ENCODE data around the gene MAP3K12. TPM values are rescaled to one million over a fixed set of nuclear protein-coding genes. Genes with fewer than 3 reads are reported as not detected.

Gene MAP3K12
- total RNA-seq, 1 experiment from 2014 or later = 11.6 TPM

GRCh38 chr12:53479331-53479730 lies 19.9 kb downstream of the MAP3K12 start:
- intact Hi-C loops (cut with micrococcal nuclease; ENCODE audit: unreplicated experiment) = no loop called here
- Histone ChIP-seq H3K36me3 (ENCODE audit: insufficient read depth, low read length, poor library complexity, severe bottlenecking) (peaks cover 86% of the 10 kb centered on the region), H3K9me3 (ENCODE audit: low read depth, low read length, poor library complexity, severe bottlenecking) (no peaks in the 10 kb centered on the region), H3K27ac (ENCODE audit: low read depth, low read length, poor library complexity, severe bottlenecking) (no peak overlapping the region), H3K4me1 (ENCODE audit: insufficient read depth, low read length, poor library complexity, severe bottlenecking) (peaks cover 4% of the 10 kb centered on the region), H3K4me3 (ENCODE audit: low read depth, low read length, poor library complexity, severe bottlenecking) (no peak overlapping the region), H3K27me3 (replicated peaks; ENCODE audit: insufficient read depth, low read depth, low read length, poor library complexity) (no peaks in the 10 kb centered on the region)
- POLR2A ChIA-PET (ENCODE audit: low non-redundant PET) = interaction anchor here (0.6 kb wide), 1 partner anchor 10 kb away, joined by 3 read pairs; no protein-coding TSS in a partner anchor
- no peak for TF ChIP-seq EZH2 (IDR thresholded peaks at IDR 0.05; ENCODE audit: borderline replicate concordance, low read depth, low read length, poor library complexity, severe bottlenecking)
- TF ChIP-seq, protein P1, sequence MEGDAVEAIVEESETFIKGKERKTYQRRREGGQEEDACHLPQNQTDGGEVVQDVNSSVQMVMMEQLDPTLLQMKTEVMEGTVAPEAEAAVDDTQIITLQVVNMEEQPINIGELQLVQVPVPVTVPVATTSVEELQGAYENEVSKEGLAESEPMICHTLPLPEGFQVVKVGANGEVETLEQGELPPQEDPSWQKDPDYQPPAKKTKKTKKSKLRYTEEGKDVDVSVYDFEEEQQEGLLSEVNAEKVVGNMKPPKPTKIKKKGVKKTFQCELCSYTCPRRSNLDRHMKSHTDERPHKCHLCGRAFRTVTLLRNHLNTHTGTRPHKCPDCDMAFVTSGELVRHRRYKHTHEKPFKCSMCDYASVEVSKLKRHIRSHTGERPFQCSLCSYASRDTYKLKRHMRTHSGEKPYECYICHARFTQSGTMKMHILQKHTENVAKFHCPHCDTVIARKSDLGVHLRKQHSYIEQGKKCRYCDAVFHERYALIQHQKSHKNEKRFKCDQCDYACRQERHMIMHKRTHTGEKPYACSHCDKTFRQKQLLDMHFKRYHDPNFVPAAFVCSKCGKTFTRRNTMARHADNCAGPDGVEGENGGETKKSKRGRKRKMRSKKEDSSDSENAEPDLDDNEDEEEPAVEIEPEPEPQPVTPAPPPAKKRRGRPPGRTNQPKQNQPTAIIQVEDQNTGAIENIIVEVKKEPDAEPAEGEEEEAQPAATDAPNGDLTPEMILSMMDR (conservative IDR thresholded peaks at IDR 0.05; ENCODE audit: low read depth, low read length) = no peak
- no peak for DNase-seq (ENCODE audit: low spot score)
- CTCF ChIA-PET = no interaction called here
- no TSS peak for BruUV-seq (replicated peaks)

DNA sequence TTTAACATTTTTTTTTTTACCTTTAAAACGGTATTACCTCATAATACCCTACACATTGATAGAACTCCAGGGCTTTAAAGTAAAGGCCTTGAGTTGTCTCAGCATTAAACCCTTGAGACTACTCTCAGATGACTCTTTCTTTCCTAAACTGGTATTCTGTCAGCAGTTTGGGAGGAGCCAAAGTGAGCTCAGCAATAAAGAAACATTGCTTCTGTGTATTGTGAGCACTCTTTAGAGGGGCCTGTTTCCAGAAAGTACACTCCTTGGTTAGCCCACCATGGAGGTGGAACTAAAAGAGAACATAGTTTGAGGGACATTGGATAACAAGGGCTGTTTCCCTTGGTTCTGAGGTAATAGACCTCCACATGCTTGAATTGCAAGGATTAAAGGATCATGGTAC lies 20.4 kb downstream of the MAP3K12 start:
- no TSS peak for BruUV-seq (replicated peaks)
- Histone ChIP-seq H3K36me3 (ENCODE audit: insufficient read depth, low read length, poor library complexity, severe bottlenecking) (peaks cover 89% of the 10 kb centered on the region), H3K9me3 (ENCODE audit: low read depth, low read length, poor library complexity, severe bottlenecking) (no peaks in the 10 kb centered on the region), H3K27ac (ENCODE audit: low read depth, low read length, poor library complexity, severe bottlenecking) (no peak overlapping the region), H3K27me3 (replicated peaks; ENCODE audit: insufficient read depth, low read depth, low read length, poor library complexity) (no peaks in the 10 kb centered on the region), H3K4me3 (ENCODE audit: low read depth, low read length, poor library complexity, severe bottlenecking) (no peak overlapping the region), H3K4me1 (ENCODE audit: insufficient read depth, low read length, poor library complexity, severe bottlenecking) (peaks cover 4% of the 10 kb centered on the region)
- TF ChIP-seq, protein P1 (conservative IDR thresholded peaks at IDR 0.05; ENCODE audit: low read depth, low read length) = no peak
- TF ChIP-seq EZH2 (IDR thresholded peaks at IDR 0.05; ENCODE audit: borderline replicate concordance, low read depth, low read length, poor library complexity, severe bottlenecking) = no peak
- CTCF ChIA-PET = no interaction called here
- POLR2A ChIA-PET (ENCODE audit: low non-redundant PET) = interaction anchor here (0.6 kb wide), 1 partner anchor 11 kb away, joined by 3 read pairs; no protein-coding TSS in a partner anchor
- DNase-seq (ENCODE audit: low spot score) = no peak
- intact Hi-C loops (cut with micrococcal nuclease; ENCODE audit: unreplicated experiment) = no loop called here

DNA sequence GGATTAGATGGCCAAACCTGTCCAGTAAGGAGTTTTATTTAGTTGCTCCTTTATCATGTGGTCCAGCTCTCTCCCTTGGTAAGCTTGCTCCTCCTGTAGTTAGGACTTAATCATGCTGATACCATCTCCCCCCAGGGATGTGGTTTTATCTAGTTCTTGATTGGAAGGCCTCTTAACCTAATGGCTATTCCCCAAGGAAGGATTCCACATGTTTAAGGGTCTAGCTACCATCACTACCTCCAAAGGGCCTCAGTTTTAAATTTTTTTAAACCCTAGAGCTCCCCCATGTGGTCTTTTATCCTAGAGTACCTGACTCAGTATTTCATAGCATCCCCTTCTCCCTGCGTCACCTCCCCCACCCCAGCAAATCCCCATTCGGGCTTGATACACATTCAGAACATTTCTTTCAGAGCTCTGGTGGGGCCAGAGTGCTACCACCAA lies 22.5 kb downstream of the MAP3K12 start:
- H3K4me1 ChIP-seq (ENCODE audit: insufficient read depth, low read length, poor library complexity, severe bottlenecking) = peaks cover 4% of the 10 kb centered on the region
- intact Hi-C loops (cut with micrococcal nuclease; ENCODE audit: unreplicated experiment) = no loop called here
- POLR2A ChIA-PET (ENCODE audit: low non-redundant PET) = no interaction called here
- H3K4me3 ChIP-seq (ENCODE audit: low read depth, low read length, poor library complexity, severe bottlenecking) = no peak overlapping the region
- BruUV-seq (replicated peaks) = no TSS peak
- DNase-seq (ENCODE audit: low spot score) = peak; percentile 77
- H3K9me3 ChIP-seq (ENCODE audit: low read depth, low read length, poor library complexity, severe bottlenecking) = no peaks in the 10 kb centered on the region
- no peaks in the 10 kb centered on the region for H3K27me3 ChIP-seq (replicated peaks; ENCODE audit: insufficient read depth, low read depth, low read length, poor library complexity)
- CTCF ChIA-PET = interaction anchor here (2.1 kb wide), 1 partner anchor 32 kb away, joined by 7 read pairs; no protein-coding TSS in a partner anchor
- TF ChIP-seq, protein P1 (conservative IDR thresholded peaks at IDR 0.05; ENCODE audit: low read depth, low read length) = peak; percentile 54
- no peak for TF ChIP-seq EZH2 (IDR thresholded peaks at IDR 0.05; ENCODE audit: borderline replicate concordance, low read depth, low read length, poor library complexity, severe bottlenecking)
- no peak overlapping the region for H3K27ac ChIP-seq (ENCODE audit: low read depth, low read length, poor library complexity, severe bottlenecking)
- H3K36me3 ChIP-seq (ENCODE audit: insufficient read depth, low read length, poor library complexity, severe bottlenecking) = peaks cover 96% of the 10 kb centered on the region

All from A673 (cell line).